Astrocyte of the spinal cord (primary cell): ENCODE data around the gene SLC25A44.

ENCODE experiments used
- DNase-seq: peaks from one replicate; pipeline ENCODE4 v3.0.0; 2011; ENCODE audit warnings: low read depth, low spot score
- H3K4me3 ChIP-seq: 2 replicates; pipeline ENCODE4 v1.5.1; 2011; ENCODE audit warnings: low read depth, mild to moderate bottlenecking, low read length, moderate library complexity
- CTCF ChIP-seq: IDR thresholded peaks from 2 replicates; pipeline ENCODE4 v1.5.1; 2012; ENCODE audit warnings: low read depth, mild to moderate bottlenecking, low read length, inconsistent platforms
- in situ Hi-C: cut with HindIII; loops from 2 replicates; pipeline ENCODE4 v1.10.0; 2017; ENCODE audit warnings: low sequenced_read_pairs

The SLC25A44 gene

GRCh38 chr1:156241311-156241811 is 47.5 kb downstream of the SLC25A44 start:
- peak; percentile 62 for DNase-seq
- no peak for TF ChIP-seq CTCF
- in situ Hi-C loops = no loop called here
- no peak overlapping the region for H3K4me3 ChIP-seq

GRCh38 chr1:156241926-156242325 is 48.0 kb downstream of the SLC25A44 start, which contains the start of gene BGLAP:
TSS of gene BGLAP (plus strand) at chr1:156242184. CDS start at chr1:156242232, 48 bp downstream.
- H3K4me3 ChIP-seq = no peak within 1 kb of the TSS
- no peak for TF ChIP-seq CTCF
- in situ Hi-C loops = no loop called here
- DNase-seq = no peak

- in situ Hi-C loops = no loop called here
- no peak for DNase-seq
- no peak for TF ChIP-seq CTCF
- H3K4me3 ChIP-seq = no peak overlapping the region
Measured at GRCh38 chr1:156242738-156243137, 48.8 kb downstream of the SLC25A44 start.

- no peak overlapping the region for H3K4me3 ChIP-seq
- no peak for DNase-seq
- TF ChIP-seq CTCF = no peak
- in situ Hi-C loops = no loop called here
Measured at GRCh38 chr1:156244126-156244525, 50.2 kb downstream of the SLC25A44 start.

- DNase-seq = no peak
- TF ChIP-seq CTCF = no peak
- H3K4me3 ChIP-seq = no peak overlapping the region
- in situ Hi-C loops = no loop called here
Measured at GRCh38 chr1:156244712-156245111, 50.8 kb downstream of the SLC25A44 start.

GRCh38 chr1:156245451-156246232 is 51.7 kb downstream of the SLC25A44 start:
- in situ Hi-C loops = no loop called here
- no peak for TF ChIP-seq CTCF
- peak overlapping the region; percentile 7 for H3K4me3 ChIP-seq
- no peak for DNase-seq
